Measurements from ENCODE around the gene GPC3.

GPC3 gene

GRCh38 chrX:133674726-133675470 is 310.5 kb downstream of the GPC3 start:
- DNase-seq: no peak

- DNase-seq: no peak
Observed at GRCh38 chrX:133670383-133670782, 315.0 kb downstream of the GPC3 start.

GRCh38 chrX:133669214-133669613 is 316.2 kb downstream of the GPC3 start:
- DNase-seq: no peak

- no peak for DNase-seq
Observed at GRCh38 chrX:133668225-133668931, 317.0 kb downstream of the GPC3 start.

- DNase-seq: no peak
Observed at GRCh38 chrX:133666256-133666655, 319.1 kb downstream of the GPC3 start.

- DNase-seq: no peak
Observed at GRCh38 chrX:133661962-133662839, 323.2 kb downstream of the GPC3 start.

- no peak for DNase-seq
Observed at GRCh38 chrX:133660281-133660680, 325.1 kb downstream of the GPC3 start.

- no peak for DNase-seq
Observed at GRCh38 chrX:133658293-133658911, 327.0 kb downstream of the GPC3 start.

- DNase-seq: no peak
Observed at GRCh38 chrX:133655275-133656265, 329.8 kb downstream of the GPC3 start.

- DNase-seq: no peak
Observed at GRCh38 chrX:133654811-133655210, 330.6 kb downstream of the GPC3 start.

GRCh38 chrX:133653358-133653757 is 332.0 kb downstream of the GPC3 start:
- no peak for DNase-seq

- DNase-seq: no peak
Observed at GRCh38 chrX:133652185-133652584, 333.2 kb downstream of the GPC3 start.

- no peak for DNase-seq
Observed at GRCh38 chrX:133650239-133650638, 335.2 kb downstream of the GPC3 start.

- DNase-seq: no peak
Observed at GRCh38 chrX:133649651-133650050, 335.7 kb downstream of the GPC3 start.

- DNase-seq: no peak
Observed at GRCh38 chrX:133648594-133648993, 336.8 kb downstream of the GPC3 start.

GRCh38 chrX:133646719-133647116 is 338.7 kb downstream of the GPC3 start:
- no peak for DNase-seq

GRCh38 chrX:133645977-133646718 is 339.2 kb downstream of the GPC3 start:
- no peak for DNase-seq

- no peak for DNase-seq
Observed at GRCh38 chrX:133645256-133645655, 340.1 kb downstream of the GPC3 start.

- DNase-seq: no peak
Observed at GRCh38 chrX:133640161-133641015, 345.0 kb downstream of the GPC3 start.

GRCh38 chrX:133639726-133640125 is 345.7 kb downstream of the GPC3 start:
- DNase-seq: no peak

Measured in stimulated activated CD4-positive, alpha-beta T cell treated with anti-CD3 and anti-CD28 coated beads, Interleukin-4, amount 100 ng/mL, for 24 hours (primary cell).